Raji (cell line): ENCODE measurements around the gene PACS1.

Experiments used
- POLR2A ChIP-seq: IDR thresholded peaks from 2 replicates; pipeline ENCODE4 v1.6.1; 2011; ENCODE audit warnings: low read depth, low read length, control low read depth; ENCODE audit not compliant: insufficient read depth

Gene PACS1

GRCh38 chr11:66064571-66064970 is 5.5 kb upstream of the PACS1 start:
- TF ChIP-seq POLR2A, result no peak

- TF ChIP-seq POLR2A, result no peak
Observed at GRCh38 chr11:66066751-66067150, 3.3 kb upstream of the PACS1 start.

- TF ChIP-seq POLR2A, result no peak
Observed at GRCh38 chr11:66067640-66068039, 2.4 kb upstream of the PACS1 start.

GRCh38 chr11:66068154-66068821 is 1.8 kb upstream of the PACS1 start:
- TF ChIP-seq POLR2A, result no peak

- TF ChIP-seq POLR2A, result no peak
Observed at GRCh38 chr11:66068923-66069714, 953 bp upstream of the PACS1 start.

GRCh38 chr11:66070604-66071380 is 720 bp downstream of the PACS1 start:
- no peak for TF ChIP-seq POLR2A

- TF ChIP-seq POLR2A, result no peak
Observed at GRCh38 chr11:66071381-66071801, 1.3 kb downstream of the PACS1 start.

- no peak for TF ChIP-seq POLR2A
Observed at GRCh38 chr11:66072081-66072480, 2.0 kb downstream of the PACS1 start.

GRCh38 chr11:66072518-66072917 is 2.4 kb downstream of the PACS1 start:
- TF ChIP-seq POLR2A, result no peak

- no peak for TF ChIP-seq POLR2A
Observed at GRCh38 chr11:66073669-66074068, 3.6 kb downstream of the PACS1 start.

- no peak for TF ChIP-seq POLR2A
Observed at GRCh38 chr11:66075273-66075672, 5.2 kb downstream of the PACS1 start.

GRCh38 chr11:66076561-66076960 is 6.5 kb downstream of the PACS1 start:
- no peak for TF ChIP-seq POLR2A

GRCh38 chr11:66077927-66078326 is 7.9 kb downstream of the PACS1 start:
- TF ChIP-seq POLR2A, result no peak

- no peak for TF ChIP-seq POLR2A
Observed at GRCh38 chr11:66080055-66080817, 10.2 kb downstream of the PACS1 start.

GRCh38 chr11:66081505-66081904 is 11.4 kb downstream of the PACS1 start:
- 0 out of 2 replicates have a peak, but pooled peaks have one; percentile 12 for TF ChIP-seq POLR2A
